ENCODE results near the gene ERCC6.
A peak's percentile ranks its signal among the peaks of the same experiment; 100 is the strongest.

The ERCC6 gene

GRCh38 chr10:49508249-49508648, 30.7 kb downstream of the ERCC6 start:
- no peak for DNase-seq

- DNase-seq, result no peak
Observed at GRCh38 chr10:49505589-49505988, 33.3 kb downstream of the ERCC6 start.

GRCh38 chr10:49505076-49505475, 33.8 kb downstream of the ERCC6 start:
- DNase-seq, result no peak

GRCh38 chr10:49504528-49504927, 34.4 kb downstream of the ERCC6 start:
- no peak for DNase-seq

- DNase-seq, result no peak
Observed at GRCh38 chr10:49502358-49502757, 36.6 kb downstream of the ERCC6 start.

GRCh38 chr10:49500412-49500811, 38.5 kb downstream of the ERCC6 start:
- peak; percentile 92 for DNase-seq

- DNase-seq, result no peak
Observed at GRCh38 chr10:49499305-49499851, 39.5 kb downstream of the ERCC6 start.

GRCh38 chr10:49498425-49498824, 40.5 kb downstream of the ERCC6 start:
- DNase-seq, result no peak

- DNase-seq, result no peak
Observed at GRCh38 chr10:49497358-49497757, 41.6 kb downstream of the ERCC6 start.

- DNase-seq, result no peak
Observed at GRCh38 chr10:49488056-49488717, 50.7 kb downstream of the ERCC6 start.

- DNase-seq, result no peak
Observed at GRCh38 chr10:49486738-49487137, 52.2 kb downstream of the ERCC6 start.

- DNase-seq, result no peak
Observed at GRCh38 chr10:49486009-49486408, 52.9 kb downstream of the ERCC6 start.

- no peak for DNase-seq
Observed at GRCh38 chr10:49484486-49485235, 54.3 kb downstream of the ERCC6 start.

- no peak for DNase-seq
Observed at GRCh38 chr10:49478819-49479218, 60.1 kb downstream of the ERCC6 start.

- DNase-seq, result no peak
Observed at GRCh38 chr10:49474901-49475300, 64.0 kb downstream of the ERCC6 start.

GRCh38 chr10:49471532-49471931, 67.4 kb downstream of the ERCC6 start:
- DNase-seq, result no peak

GRCh38 chr10:49465736-49466135, 73.2 kb downstream of the ERCC6 start:
- no peak for DNase-seq

Data from NCI-H2171 treated with DMSO at 0.1 percent for 48 hours (cell line).